A673 (cell line): Measurements from ENCODE around the gene ZNHIT6. TPM values are rescaled to one million over a fixed set of nuclear protein-coding genes. Genes with fewer than 3 reads are reported as not detected.

Experiments used
- BruUV-seq: library from RNA; stranded (reverse); fragments of 400-500 nt; replicated peaks from 2 replicates; lab custom pipeline; 2021; lab: Mats Ljungman, UMichigan
- CTCF ChIA-PET: fragments of 300-600 bp; sonication (Branson Sonifier 250); formaldehyde crosslinking; loops from one replicate; lab custom pipeline; 2022; ENCODE audit warnings: antibody characterized with exemption; lab: Charles Lee
- POLR2A ChIA-PET: fragments of 300-600 bp; sonication (Branson Sonifier 250); formaldehyde crosslinking; loops from one replicate; lab custom pipeline; 2022; ENCODE audit warnings: antibody characterized with exemption; ENCODE audit not compliant: low non-redundant PET; lab: Charles Lee
- DNase-seq: peaks from one replicate; pipeline ENCODE4 v3.0.0-alpha.2; 2015; ENCODE audit warnings: low spot score
- H3K27ac ChIP-seq: fragments of 200-600 bp; sonication (generic); 2 replicates; pipeline ENCODE4 v1.5.1; 2016; ENCODE audit warnings: mixed run types, low read depth, mild to moderate bottlenecking, mixed read lengths, antibody characterized with exemption, low read length; ENCODE audit not compliant: poor library complexity, severe bottlenecking
- H3K27me3 ChIP-seq: fragments of 200-600 bp; sonication (generic); replicated peaks from 2 replicates; pipeline ENCODE4 v1.6.1; 2017; ENCODE audit warnings: mixed run types, low read depth, mild to moderate bottlenecking, mixed read lengths, antibody characterized with exemption, low read length; ENCODE audit not compliant: insufficient read depth, poor library complexity
- H3K36me3 ChIP-seq: fragments of 200-600 bp; sonication (generic); 2 replicates; pipeline ENCODE4 v1.6.1; 2016; ENCODE audit warnings: mixed run types, mild to moderate bottlenecking, mixed read lengths, antibody characterized with exemption, low read length; ENCODE audit not compliant: insufficient read depth, poor library complexity, severe bottlenecking
- H3K4me1 ChIP-seq: fragments of 200-600 bp; sonication (generic); 2 replicates; pipeline ENCODE4 v1.6.1; 2017; ENCODE audit warnings: mixed run types, mild to moderate bottlenecking, mixed read lengths, antibody characterized with exemption, low read length; ENCODE audit not compliant: insufficient read depth, poor library complexity, severe bottlenecking
- H3K4me3 ChIP-seq: fragments of 200-600 bp; sonication (generic); 2 replicates; pipeline ENCODE4 v1.5.1; 2016; ENCODE audit warnings: low read depth, mixed run types, mild to moderate bottlenecking, mixed read lengths, low read length; ENCODE audit not compliant: poor library complexity, severe bottlenecking
- H3K9me3 ChIP-seq: fragments of 200-600 bp; sonication (generic); 2 replicates; pipeline ENCODE4 v1.6.1; 2016; ENCODE audit warnings: mixed run types, low read depth, mild to moderate bottlenecking, mixed read lengths, antibody characterized with exemption, low read length; ENCODE audit not compliant: poor library complexity, severe bottlenecking
- CTCF ChIP-seq: fragments of 300-800, 200-600 bp; sonication (generic); conservative IDR thresholded peaks from 2 replicates; pipeline ENCODE4 v1.5.1; 2017; ENCODE audit warnings: low read depth, mild to moderate bottlenecking, antibody characterized with exemption, low read length, moderate library complexity, mixed read lengths
- EZH2 ChIP-seq: fragments of 200-600 bp; sonication (generic); IDR thresholded peaks from 2 replicates; pipeline ENCODE4 v1.6.1; 2017; ENCODE audit warnings: borderline replicate concordance, low read depth, mild to moderate bottlenecking, mixed read lengths, antibody characterized with exemption, low read length; ENCODE audit not compliant: poor library complexity, severe bottlenecking
- intact Hi-C: fragments of 100-400 bp; cut with micrococcal nuclease; formaldehyde crosslinking; loops from one replicate; pipeline ENCODE4 v1.10.0; 2022; ENCODE audit not compliant: unreplicated experiment
- total RNA-seq: library from RNA; stranded (reverse); gene quantifications from 2 replicates; pipeline ENCODE4 v1.2.3, GENCODE V29; 2021

ZNHIT6 gene
- total RNA-seq, 1 experiment from 2014 or later: 37.6 TPM

- Histone ChIP-seq H3K27ac (no peak overlapping the region), H3K36me3 (no peaks in the 10 kb centered on the region), H3K4me3 (no peak overlapping the region), H3K9me3 (no peaks in the 10 kb centered on the region), H3K27me3 (no peaks in the 10 kb centered on the region), H3K4me1 (peaks cover 3% of the 10 kb centered on the region)
- DNase-seq: no peak
- CTCF ChIA-PET: no interaction called here
- intact Hi-C loops: loop anchor here (10.0 kb wide), 1 partner anchor 413 kb away; no protein-coding TSS in a partner anchor
- POLR2A ChIA-PET: interaction anchor here (0.6 kb wide), 1 partner anchor 22 kb away, joined by 5 read pairs; no protein-coding TSS in a partner anchor
- no TSS peak for BruUV-seq
- TF ChIP-seq CTCF (no peak), EZH2 (no peak)
Observed at GRCh38 chr1:85601901-85602300, 106.3 kb downstream of the ZNHIT6 start.

GRCh38 chr1:85599681-85600080, 108.6 kb downstream of the ZNHIT6 start:
- intact Hi-C loops: loop anchor here (10.0 kb wide), 1 partner anchor 415 kb away; no protein-coding TSS in a partner anchor
- H3K9me3 ChIP-seq: no peaks in the 10 kb centered on the region
- ChIA-PET CTCF (no interaction called here), POLR2A (no interaction called here)
- no peaks in the 10 kb centered on the region for H3K36me3 ChIP-seq
- no peak for DNase-seq
- no peaks in the 10 kb centered on the region for H3K27me3 ChIP-seq
- TF ChIP-seq EZH2 (no peak), CTCF (no peak)
- no peak overlapping the region for H3K4me3 ChIP-seq
- H3K27ac ChIP-seq: no peak overlapping the region
- BruUV-seq: no TSS peak
- H3K4me1 ChIP-seq: no peaks in the 10 kb centered on the region

Other genes with a start within 250 kb of the ZNHIT6 start
- gene DDAH1, start 243.3 kb downstream of the ZNHIT6 start, total RNA-seq: 32.5 and 35.0 TPM in 2 replicates
- gene CCN1, start 127.7 kb downstream of the ZNHIT6 start, total RNA-seq: 13.5 and 24.3 TPM in 2 replicates